Subcutaneous preadipocyte (primary cell): ENCODE data around the gene NPTX2. TPM values are rescaled to one million over a fixed set of nuclear protein-coding genes. Genes with fewer than 3 reads are reported as not detected.

ENCODE experiments used
- total RNA-seq: library from RNA; depleted of rRNA; stranded (reverse); fragments of >200 nt; gene quantifications from 2 replicates; pipeline ENCODE4 v1.2.3, GENCODE V29; 2012

NPTX2 gene
- under 0.01 and 0.98 TPM in 2 replicates for total RNA-seq

GRCh38 chr7:98617051-98617959, at the start of gene NPTX2:
Gene NPTX2 (plus strand): TSS chr7:98617285. CDS start chr7:98617462, 177 bp downstream.

Other genes with a start within 250 kb of the NPTX2 start
- gene BAIAP2L1, start 216.2 kb upstream of the NPTX2 start, total RNA-seq, result 0.37 and 2.2 TPM in 2 replicates